Gastrocnemius medialis (tissue), 4 donors: ENCODE measurements around the gene SLC2A4RG. TPM values are rescaled to one million over a fixed set of nuclear protein-coding genes. Genes with fewer than 3 reads are reported as not detected.

Source experiments
- ATAC-seq, 2 donors: fragments of 150-250 bp; one replicate each; pipeline ENCODE4 v1.9.1; 2016
- DNase-seq, 2 donors: peaks; one replicate each; pipeline ENCODE4 v3.0.0-alpha.2; 2019
- H3K27ac ChIP-seq, 4 donors: fragments of 200-600 bp; sonication (generic); 1 replicate in 1 of 4; 2 replicates in 3 of 4; pipeline ENCODE4 v1.5.1; 2016 to 2018; ENCODE audit warnings: mild to moderate bottlenecking in 2 of 4, moderate library complexity in 1 of 4
- H3K27me3 ChIP-seq, 3 donors: fragments of 200-600 bp; sonication (generic) in 2 of 3; 1 replicate in 1 of 3; 2 replicates in 2 of 3; pipeline versions ENCODE4 v1.5.1 to v1.6.0; 2016 to 2019; ENCODE audit warnings: mild to moderate bottlenecking in 1 of 3, moderate library complexity in 1 of 3
- H3K36me3 ChIP-seq, 2 donors: fragments of 200-600 bp; sonication (generic) in 1 of 2; one replicate each; pipeline ENCODE4 v1.5.1; 2017 to 2018
- H3K4me1 ChIP-seq, 2 donors: fragments of 200-600 bp; sonication (generic) in 1 of 2; one replicate each; pipeline ENCODE4 v1.5.1; 2016 to 2017; ENCODE audit warnings: mild to moderate bottlenecking in 2 of 2
- H3K4me3 ChIP-seq, 4 donors: fragments of 200-600 bp; sonication (generic) in 3 of 4; 1 replicate in 1 of 4; 2 replicates in 3 of 4; pipeline ENCODE4 v1.5.1; 2016 to 2019; ENCODE audit warnings: mild to moderate bottlenecking in 2 of 4
- H3K9me3 ChIP-seq, 3 donors: fragments of 200-600 bp; sonication (generic) in 2 of 3; 1 replicate in 1 of 3; 2 replicates in 2 of 3; pipeline ENCODE4 v1.5.1; 2016 to 2019
- POLR2A ChIP-seq, 2 donors: fragments of 450-650 bp; IDR thresholded peaks; one replicate each; pipeline ENCODE4 v1.6.1; 2017; ENCODE audit warnings: antibody characterized with exemption in 2 of 2, mild to moderate bottlenecking in 2 of 2, moderate library complexity in 2 of 2
- in situ Hi-C, 4 donors: fragments of 200-750 bp; cut with MboI; loops; one replicate each; pipeline versions ENCODE4 v1.15.0 to v1.8.0; 2017; ENCODE audit warnings: low sequenced_read_pairs in 4 of 4
- intact Hi-C: fragments of 100-400 bp; cut with DNase I; formaldehyde crosslinking; loops from one replicate; pipeline ENCODE4 v1.15.1; 2023; ENCODE audit warnings: low total_unique reads
- total RNA-seq, 4 donors: library from RNA; depleted of rRNA; stranded (reverse); fragments of >200 nt; gene quantifications; one replicate each; pipeline versions ENCODE4 v1.1.0 to v1.2.3, GENCODE V29; 2016
- TF ChIP-seq, protein P1 (sequence below), 5 experiments: fragments of 450-650 bp in 3 of 5; fragments of 200-600 bp in 2 of 5; sonication (generic) in 2 of 5; IDR thresholded peaks in 4 of 5; conservative IDR thresholded peaks in 1 of 5; 1 replicate in 4 of 5; 2 replicates in 1 of 5; pipeline ENCODE4 v1.5.1; 2016 to 2019; ENCODE audit warnings: antibody characterized with exemption in 5 of 5, mild to moderate bottlenecking in 3 of 5, moderate library complexity in 3 of 5

SLC2A4RG gene
- total RNA-seq, 4 donors from 2014 or later: 26.0 to 58.7 (median 39.1) TPM

DNA sequence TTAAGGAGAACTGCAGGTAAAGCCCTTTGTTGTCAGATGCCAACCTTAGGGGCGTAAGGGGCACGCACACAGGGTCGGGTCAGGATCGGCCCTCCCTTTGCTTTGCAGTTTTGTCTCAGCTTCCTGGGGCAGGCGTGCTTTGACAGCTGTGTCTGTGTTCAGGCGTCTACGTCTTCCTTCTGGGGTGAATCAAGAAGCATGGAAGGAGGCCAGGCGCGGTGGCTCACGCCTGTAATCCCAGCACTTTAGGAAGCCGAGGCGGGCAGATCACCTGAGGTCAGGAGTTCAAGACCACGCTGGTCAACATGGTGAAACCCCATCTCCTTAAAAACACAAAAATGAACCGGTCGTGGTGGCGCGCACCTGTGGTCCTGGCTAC is 30.4 kb upstream of the SLC2A4RG start:
- TF ChIP-seq POLR2A (IDR thresholded peaks at IDR 0.05): no peak
- TF ChIP-seq, protein P1, sequence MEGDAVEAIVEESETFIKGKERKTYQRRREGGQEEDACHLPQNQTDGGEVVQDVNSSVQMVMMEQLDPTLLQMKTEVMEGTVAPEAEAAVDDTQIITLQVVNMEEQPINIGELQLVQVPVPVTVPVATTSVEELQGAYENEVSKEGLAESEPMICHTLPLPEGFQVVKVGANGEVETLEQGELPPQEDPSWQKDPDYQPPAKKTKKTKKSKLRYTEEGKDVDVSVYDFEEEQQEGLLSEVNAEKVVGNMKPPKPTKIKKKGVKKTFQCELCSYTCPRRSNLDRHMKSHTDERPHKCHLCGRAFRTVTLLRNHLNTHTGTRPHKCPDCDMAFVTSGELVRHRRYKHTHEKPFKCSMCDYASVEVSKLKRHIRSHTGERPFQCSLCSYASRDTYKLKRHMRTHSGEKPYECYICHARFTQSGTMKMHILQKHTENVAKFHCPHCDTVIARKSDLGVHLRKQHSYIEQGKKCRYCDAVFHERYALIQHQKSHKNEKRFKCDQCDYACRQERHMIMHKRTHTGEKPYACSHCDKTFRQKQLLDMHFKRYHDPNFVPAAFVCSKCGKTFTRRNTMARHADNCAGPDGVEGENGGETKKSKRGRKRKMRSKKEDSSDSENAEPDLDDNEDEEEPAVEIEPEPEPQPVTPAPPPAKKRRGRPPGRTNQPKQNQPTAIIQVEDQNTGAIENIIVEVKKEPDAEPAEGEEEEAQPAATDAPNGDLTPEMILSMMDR (IDR thresholded peaks at IDR 0.05 in 4 of 5, conservative IDR thresholded peaks at IDR 0.05 in 1 of 5): no peak
- H3K27me3 ChIP-seq: no peaks in the 10 kb centered on the region
- ATAC-seq: no peak
- no peaks in the 10 kb centered on the region for H3K9me3 ChIP-seq
- DNase-seq: no peak
- intact Hi-C loops (no loop called here), in situ Hi-C loops (no loop called here)
- H3K27ac ChIP-seq: no peak overlapping the region
- H3K4me3 ChIP-seq: peak overlapping the region in 2 of 4 donors; percentile 76 to 90
- H3K4me1 ChIP-seq: peaks cover 11 to 23% of the 10 kb centered on the region in 2 donors
- peaks cover 0 to 54% of the 10 kb centered on the region in 2 donors for H3K36me3 ChIP-seq

DNA sequence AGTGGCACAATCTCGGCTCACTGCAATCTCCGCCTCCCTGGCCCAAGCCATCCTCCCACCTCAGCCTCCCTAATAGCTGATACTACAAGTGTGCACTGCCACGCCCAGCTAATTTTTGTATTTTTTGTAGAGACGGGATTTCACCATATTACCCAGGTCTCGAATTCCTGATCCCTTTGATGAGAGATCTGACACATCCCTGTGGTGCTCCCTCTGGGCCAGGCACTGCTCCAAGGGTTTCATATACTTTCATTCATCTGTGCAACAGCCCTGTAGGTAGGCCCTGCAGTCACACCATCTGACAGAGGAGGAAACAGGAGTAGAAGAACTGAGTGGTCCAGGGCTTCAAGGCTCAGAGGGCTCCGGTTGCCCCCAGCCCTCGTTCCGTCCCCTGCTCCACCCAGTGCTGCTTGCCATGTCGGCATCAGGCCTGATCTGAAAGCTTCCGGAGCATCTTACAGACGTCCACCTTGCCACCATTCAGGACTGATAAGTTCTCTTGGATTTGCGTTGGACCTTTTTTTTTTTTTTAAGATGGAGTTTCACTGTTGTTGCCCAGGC is 28.4 kb upstream of the SLC2A4RG start:
- ATAC-seq (no peak), DNase-seq (no peak)
- TF ChIP-seq POLR2A (IDR thresholded peaks at IDR 0.05): no peak
- TF ChIP-seq, protein P1 (IDR thresholded peaks at IDR 0.05 in 4 of 5, conservative IDR thresholded peaks at IDR 0.05 in 1 of 5): no peak
- no peaks in the 10 kb centered on the region for H3K27me3 ChIP-seq
- intact Hi-C loops: no loop called here
- no peaks in the 10 kb centered on the region for H3K9me3 ChIP-seq
- in situ Hi-C loops: loop anchor here in 1 of 4 donors (10.0 kb wide), 1 partner anchor 56 kb away; the partner anchor contains the start of genes RTEL1 and STMN3
- H3K27ac ChIP-seq: no peak overlapping the region
- no peak overlapping the region for H3K4me3 ChIP-seq
- H3K36me3 ChIP-seq: peaks cover 0 to 44% of the 10 kb centered on the region in 2 donors
- H3K4me1 ChIP-seq: peaks cover 8 to 22% of the 10 kb centered on the region in 2 donors

DNA sequence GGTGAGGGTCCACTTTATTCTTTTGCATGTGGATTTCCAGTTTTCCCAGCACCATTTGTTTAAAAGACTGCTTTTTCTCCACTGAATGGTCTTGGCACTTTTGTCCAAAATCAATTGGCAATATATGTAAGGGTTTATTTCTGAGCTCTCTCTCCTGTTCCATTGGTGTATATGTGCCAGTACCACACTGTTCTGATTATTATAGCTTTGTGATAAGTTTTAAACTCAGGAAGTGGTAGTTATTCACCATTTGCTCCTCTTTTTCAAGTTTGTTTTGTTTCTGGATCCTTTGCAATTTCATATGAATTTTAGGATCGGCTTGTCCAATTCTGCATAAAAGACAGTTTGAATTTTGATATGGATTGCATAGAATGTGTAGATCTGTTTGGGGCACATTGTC is 27.4 kb upstream of the SLC2A4RG start:
- in situ Hi-C loops (loop anchor here in 1 of 4 donors (10.0 kb wide), 1 partner anchor 57 kb away; the partner anchor contains the start of genes RTEL1 and STMN3), intact Hi-C loops (no loop called here)
- ATAC-seq (no peak), DNase-seq (no peak)
- no peaks in the 10 kb centered on the region for H3K27me3 ChIP-seq
- peaks cover 0 to 48% of the 10 kb centered on the region in 2 donors for H3K36me3 ChIP-seq
- no peak overlapping the region for H3K27ac ChIP-seq
- H3K4me1 ChIP-seq: peaks cover 0 to 13% of the 10 kb centered on the region in 2 donors
- H3K9me3 ChIP-seq: no peaks in the 10 kb centered on the region
- TF ChIP-seq POLR2A (IDR thresholded peaks at IDR 0.05): no peak
- TF ChIP-seq, protein P1 (IDR thresholded peaks at IDR 0.05 in 4 of 5, conservative IDR thresholded peaks at IDR 0.05 in 1 of 5): no peak
- no peak overlapping the region for H3K4me3 ChIP-seq

DNA sequence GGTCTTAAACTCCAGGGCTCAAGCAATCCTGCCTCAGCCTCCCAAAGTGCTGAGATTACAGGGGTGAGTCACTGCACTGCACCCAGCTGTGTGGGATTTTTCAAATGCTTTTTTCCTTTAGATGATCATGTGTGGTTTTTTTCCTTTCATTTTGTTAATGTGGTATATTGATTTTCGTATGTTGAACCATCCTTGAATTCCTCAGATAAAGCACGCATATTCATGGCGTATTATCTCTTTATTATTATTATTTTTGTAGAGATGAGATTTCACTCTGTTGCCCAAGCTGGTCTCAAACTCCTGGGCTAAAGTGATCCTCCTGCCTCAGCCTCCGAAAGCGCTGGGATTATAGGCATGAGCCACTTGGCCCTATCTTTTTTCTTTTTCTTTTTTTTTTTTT is 24.7 kb upstream of the SLC2A4RG start:
- Histone ChIP-seq H3K9me3 (no peaks in the 10 kb centered on the region), H3K36me3 (peaks cover 0 to 65% of the 10 kb centered on the region in 2 donors), H3K4me3 (no peak overlapping the region), H3K4me1 (no peaks in the 10 kb centered on the region), H3K27ac (no peak overlapping the region), H3K27me3 (no peaks in the 10 kb centered on the region)
- DNase-seq: no peak
- ATAC-seq: no peak
- TF ChIP-seq, protein P1 (IDR thresholded peaks at IDR 0.05 in 4 of 5, conservative IDR thresholded peaks at IDR 0.05 in 1 of 5): no peak
- TF ChIP-seq POLR2A (IDR thresholded peaks at IDR 0.05): no peak
- in situ Hi-C loops: loop anchor here in 1 of 4 donors (10.0 kb wide), 1 partner anchor 60 kb away; the partner anchor contains the start of genes RTEL1 and STMN3
- intact Hi-C loops: no loop called here
